H1 (cell line): Measurements from ENCODE around the gene ZFP36L2.

ENCODE experiments used
- CTCF ChIP-seq, 3 experiments: IDR thresholded peaks; 1 replicate in 2 of 3; 2 replicates in 1 of 3; pipeline versions ENCODE4 v1.5.1 to v1.6.1; 2011; ENCODE audit warnings: low read length in 3 of 3, mild to moderate bottlenecking in 3 of 3, inconsistent platforms in 2 of 3, low read depth in 1 of 3, moderate library complexity in 1 of 3; ENCODE audit not compliant: insufficient read depth in 1 of 3; ENCODE audit errors: control extremely low read depth in 1 of 3
- EZH2 ChIP-seq: fragments of 200-600 bp; sonication (generic); IDR thresholded peaks from 2 replicates; pipeline ENCODE4 v1.7.1; 2012; ENCODE audit warnings: low read depth, mild to moderate bottlenecking, moderate library complexity, low read length, inconsistent platforms; ENCODE audit not compliant: severe bottlenecking
- GABPA ChIP-seq: IDR thresholded peaks from 2 replicates; pipeline ENCODE4 v1.6.1; 2011; ENCODE audit warnings: mild to moderate bottlenecking, low read length, moderate library complexity, borderline replicate concordance; ENCODE audit not compliant: insufficient read depth
- POLR2A ChIP-seq, 2 experiments: IDR thresholded peaks; 1 replicate in 1 of 2; 2 replicates in 1 of 2; pipeline ENCODE4 v1.6.1; 2011; ENCODE audit warnings: low read depth in 2 of 2, low read length in 2 of 2, mild to moderate bottlenecking in 2 of 2; ENCODE audit errors: control extremely low read depth in 1 of 2
- RAD21 ChIP-seq, 2 experiments: IDR thresholded peaks in 1 of 2; conservative IDR thresholded peaks in 1 of 2; 2 replicates each; pipeline ENCODE4 v1.6.1; 2011; ENCODE audit warnings: low read depth in 2 of 2, low read length in 2 of 2, improper control_type of control experiment in 1 of 2, inconsistent platforms in 1 of 2, mild to moderate bottlenecking in 1 of 2, moderate library complexity in 1 of 2
- RFX5 ChIP-seq: IDR thresholded peaks from 2 replicates; pipeline ENCODE4 v1.6.1; 2011; ENCODE audit warnings: low read depth, low read length, improper control_type of control experiment, borderline replicate concordance

- TF ChIP-seq GABPA (no peak), EZH2 (no peak), RAD21 (IDR thresholded peaks at IDR 0.05 in 1 of 2, conservative IDR thresholded peaks at IDR 0.05 in 1 of 2; ENCODE audit: low read depth in 2 of 2, low read length in 2 of 2) (no peak), CTCF (IDR thresholded peaks at IDR 0.05; ENCODE audit: control extremely low read depth in 1 of 3, insufficient read depth in 1 of 3, low read depth in 1 of 3, low read length in 3 of 3) (no peak), POLR2A (IDR thresholded peaks at IDR 0.05; ENCODE audit: control extremely low read depth in 1 of 2, low read depth in 2 of 2, low read length in 2 of 2) (no peak), RFX5 (no peak)
Observed at GRCh38 chr2:43188561-43189386, 37.6 kb downstream of the ZFP36L2 start.
